ENCODE results near the gene ZNF324B.

DNA sequence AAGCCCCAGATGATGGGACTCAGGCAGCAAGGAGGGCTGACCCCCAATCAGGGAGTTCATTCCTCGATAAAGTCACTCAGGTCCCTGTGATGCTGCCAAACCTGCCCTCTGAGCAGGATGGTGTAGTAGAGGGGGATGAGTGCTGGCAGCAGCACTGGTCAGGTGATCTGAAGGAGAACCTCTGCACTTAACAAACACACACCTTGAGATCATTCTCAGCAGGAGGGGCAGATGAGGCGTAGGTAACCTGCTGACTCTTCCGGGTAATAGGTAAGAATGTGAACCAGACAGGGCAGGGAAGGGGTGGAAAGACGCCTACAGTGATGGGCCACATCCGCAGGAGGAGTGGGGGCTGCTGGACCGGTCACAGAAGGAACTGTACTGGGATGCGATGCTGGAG is 27.9 kb downstream of the ZNF324B start:
- TF ChIP-seq POLR2AphosphoS5 (IDR thresholded peaks at IDR 0.05; ENCODE audit: low read depth, low read length) (no peak), POLR2A (IDR thresholded peaks at IDR 0.05; ENCODE audit: low read depth, low read length) (no peak)

Data from GM12891 (cell line).